PC-9 (cell line): ENCODE results near the gene RPS4Y2.

ENCODE experiments used
- CTCF ChIP-seq: fragments of 200-600 bp; sonication (generic); conservative IDR thresholded peaks from 2 replicates; pipeline ENCODE4 v1.6.1; 2017; ENCODE audit warnings: mixed run types, antibody characterized with exemption, mild to moderate bottlenecking, moderate library complexity
- EZH2 ChIP-seq: fragments of 200-600 bp; sonication (generic); IDR thresholded peaks from 2 replicates; pipeline ENCODE4 v1.8.0; 2017; ENCODE audit warnings: antibody characterized with exemption, low read depth

GRCh38 chrY:20776104-20776503 lies 20.2 kb downstream of the RPS4Y2 start:
- TF ChIP-seq CTCF (no peak), EZH2 (no peak)
